ENCODE results near the gene HOXD9.

The HOXD9 gene

GRCh38 chr2:176098366-176099158 lies 24.0 kb upstream of the HOXD9 start:
- DNase-seq (ENCODE audit: low spot score) (no peak), FAIRE-seq (no peak)

- FAIRE-seq: no peak
- no peak for DNase-seq (ENCODE audit: low spot score)
Measured at GRCh38 chr2:176099159-176099727, 23.3 kb upstream of the HOXD9 start.

GRCh38 chr2:176099728-176100546 lies 22.6 kb upstream of the HOXD9 start, which contains the start of gene HOXD12:
TSS of gene HOXD12 (plus strand) at chr2:176099795. CDS start at chr2:176099802, 7 bp downstream.
- FAIRE-seq: no peak
- DNase-seq (ENCODE audit: low spot score): no peak

GRCh38 chr2:176100547-176101140 lies 21.9 kb upstream of the HOXD9 start:
- no peak for DNase-seq (ENCODE audit: low spot score)
- no peak for FAIRE-seq

- FAIRE-seq (no peak), DNase-seq (ENCODE audit: low spot score) (no peak)
Measured at GRCh38 chr2:176101216-176101830, 21.2 kb upstream of the HOXD9 start.

- DNase-seq (ENCODE audit: low spot score): no peak
- FAIRE-seq: no peak
Measured at GRCh38 chr2:176101842-176102241, 20.7 kb upstream of the HOXD9 start.

- no peak for FAIRE-seq
- no peak for DNase-seq (ENCODE audit: low spot score)
Measured at GRCh38 chr2:176102309-176102866, 20.1 kb upstream of the HOXD9 start.

- FAIRE-seq: no peak
- DNase-seq (ENCODE audit: low spot score): no peak
Measured at GRCh38 chr2:176103194-176103593, 19.3 kb upstream of the HOXD9 start.

- FAIRE-seq (no peak), DNase-seq (ENCODE audit: low spot score) (no peak)
Measured at GRCh38 chr2:176103742-176104315, 18.7 kb upstream of the HOXD9 start.

GRCh38 chr2:176104316-176105077 lies 18.0 kb upstream of the HOXD9 start:
- FAIRE-seq (peak; percentile 90), DNase-seq (ENCODE audit: low spot score) (peak; percentile 90)

GRCh38 chr2:176105078-176105729 lies 17.3 kb upstream of the HOXD9 start:
- peak; percentile 21 for DNase-seq (ENCODE audit: low spot score)
- no peak for FAIRE-seq

- FAIRE-seq: no peak
- DNase-seq (ENCODE audit: low spot score): no peak
Measured at GRCh38 chr2:176105730-176106580, 16.6 kb upstream of the HOXD9 start.

- no peak for FAIRE-seq
- DNase-seq (ENCODE audit: low spot score): peak; percentile 61
Measured at GRCh38 chr2:176106581-176107539, 15.7 kb upstream of the HOXD9 start, which contains the start of gene HOXD11. TSS of gene HOXD11 (plus strand) at chr2:176107280. CDS start at chr2:176107356, 76 bp downstream.

- DNase-seq (ENCODE audit: low spot score) (no peak), FAIRE-seq (no peak)
Measured at GRCh38 chr2:176107731-176108181, 14.8 kb upstream of the HOXD9 start.

GRCh38 chr2:176109192-176109901 lies 13.2 kb upstream of the HOXD9 start:
- no peak for FAIRE-seq

GRCh38 chr2:176109946-176110345 lies 12.6 kb upstream of the HOXD9 start:
- no peak for FAIRE-seq
- DNase-seq (ENCODE audit: low spot score): no peak

More at GRCh38 chr2:176109192-176109901, 13.2 kb upstream of the HOXD9 start:
- DNase-seq (ENCODE audit: low spot score): no peak

Data from RCC 7860 (cell line).